ENCODE data around the gene MRPL42. TPM values are rescaled to one million over a fixed set of nuclear protein-coding genes. Genes with fewer than 3 reads are reported as not detected.

Gene MRPL42
- total and polyA plus RNA-seq, 2 experiments from 2014 or later, result 195 to 269 TPM

DNA sequence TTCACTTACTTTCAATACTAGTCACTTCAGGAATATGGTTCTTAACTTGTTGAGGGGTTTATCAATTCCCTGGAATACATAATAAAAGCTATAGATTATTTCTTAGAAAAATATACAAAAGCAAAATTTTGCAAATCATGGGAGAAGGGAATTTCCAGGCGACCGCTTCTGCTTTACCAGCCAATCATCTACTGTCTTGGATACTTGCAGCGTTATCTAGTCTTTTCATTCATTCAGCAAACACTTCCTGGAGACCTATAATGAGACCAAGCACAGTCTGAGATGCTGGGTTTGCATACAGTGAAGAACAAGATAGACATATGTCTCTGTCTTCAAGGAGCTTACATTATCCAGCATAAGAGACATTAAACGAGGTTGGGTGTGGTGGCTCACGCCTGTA is 1.5 kb upstream of the MRPL42 start:
- Mint-ChIP-seq H3K4me1 (peaks cover 10% of the 10 kb centered on the region; the same call in 2 of the 3 replicates), H3K27ac (no peak overlapping the region), H3K4me3 (no peak overlapping the region), H3K27me3 (ENCODE audit: insufficient read depth, low read depth, poor library complexity) (peaks cover 4% of the 10 kb centered on the region), H3K36me3 (ENCODE audit: low read depth) (peaks cover 16% of the 10 kb centered on the region), H3K9me3 (no peaks in the 10 kb centered on the region)
- Histone ChIP-seq H3K4me2 (no peak overlapping the region), H3K27me3 (ENCODE audit: insufficient read depth) (no peaks in the 10 kb centered on the region), H4K20me1 (replicated peaks; ENCODE audit: insufficient read depth) (peaks cover 14% of the 10 kb centered on the region; the same call in 1 of the 2 replicates), H3K4me3 (no peak overlapping the region), H2AFZ (no peak overlapping the region), H3F3A (replicated peaks; ENCODE audit: low read depth) (no peaks in the 10 kb centered on the region), H3K36me3 (ENCODE audit: insufficient read depth) (peaks cover 8% of the 10 kb centered on the region), H3K27ac (ENCODE audit: low read depth) (no peak overlapping the region), H3K4me1 (ENCODE audit: insufficient read depth) (peaks cover 12% of the 10 kb centered on the region; the same call in 1 of the 2 replicates), H3K79me2 (replicated peaks; ENCODE audit: insufficient read depth) (peaks cover 34% of the 10 kb centered on the region), H3K9me2 (ENCODE audit: insufficient read depth) (no peaks in the 10 kb centered on the region)
- TF ChIP-seq, protein P1, sequence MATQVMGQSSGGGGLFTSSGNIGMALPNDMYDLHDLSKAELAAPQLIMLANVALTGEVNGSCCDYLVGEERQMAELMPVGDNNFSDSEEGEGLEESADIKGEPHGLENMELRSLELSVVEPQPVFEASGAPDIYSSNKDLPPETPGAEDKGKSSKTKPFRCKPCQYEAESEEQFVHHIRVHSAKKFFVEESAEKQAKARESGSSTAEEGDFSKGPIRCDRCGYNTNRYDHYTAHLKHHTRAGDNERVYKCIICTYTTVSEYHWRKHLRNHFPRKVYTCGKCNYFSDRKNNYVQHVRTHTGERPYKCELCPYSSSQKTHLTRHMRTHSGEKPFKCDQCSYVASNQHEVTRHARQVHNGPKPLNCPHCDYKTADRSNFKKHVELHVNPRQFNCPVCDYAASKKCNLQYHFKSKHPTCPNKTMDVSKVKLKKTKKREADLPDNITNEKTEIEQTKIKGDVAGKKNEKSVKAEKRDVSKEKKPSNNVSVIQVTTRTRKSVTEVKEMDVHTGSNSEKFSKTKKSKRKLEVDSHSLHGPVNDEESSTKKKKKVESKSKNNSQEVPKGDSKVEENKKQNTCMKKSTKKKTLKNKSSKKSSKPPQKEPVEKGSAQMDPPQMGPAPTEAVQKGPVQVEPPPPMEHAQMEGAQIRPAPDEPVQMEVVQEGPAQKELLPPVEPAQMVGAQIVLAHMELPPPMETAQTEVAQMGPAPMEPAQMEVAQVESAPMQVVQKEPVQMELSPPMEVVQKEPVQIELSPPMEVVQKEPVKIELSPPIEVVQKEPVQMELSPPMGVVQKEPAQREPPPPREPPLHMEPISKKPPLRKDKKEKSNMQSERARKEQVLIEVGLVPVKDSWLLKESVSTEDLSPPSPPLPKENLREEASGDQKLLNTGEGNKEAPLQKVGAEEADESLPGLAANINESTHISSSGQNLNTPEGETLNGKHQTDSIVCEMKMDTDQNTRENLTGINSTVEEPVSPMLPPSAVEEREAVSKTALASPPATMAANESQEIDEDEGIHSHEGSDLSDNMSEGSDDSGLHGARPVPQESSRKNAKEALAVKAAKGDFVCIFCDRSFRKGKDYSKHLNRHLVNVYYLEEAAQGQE (IDR thresholded peaks at IDR 0.05; ENCODE audit: unreplicated experiment), result no peak
- TF ChIP-seq JUNB (IDR thresholded peaks at IDR 0.05; ENCODE audit: unreplicated experiment) (no peak), CREB1 (CRISPR knock-in tag; IDR thresholded peaks at IDR 0.05; ENCODE audit: low read depth) (no peak), POLR2AphosphoS5 (IDR thresholded peaks at IDR 0.05; ENCODE audit: low read depth) (no peak), EZH2phosphoT487 (IDR thresholded peaks at IDR 0.05; ENCODE audit: unreplicated experiment) (no peak), ZNF331 (CRISPR knock-in tag; IDR thresholded peaks at IDR 0.05; ENCODE audit: low read depth) (no peak), ZNF114 (CRISPR knock-in tag; IDR thresholded peaks at IDR 0.05) (no peak)
- TF ChIP-seq, protein P2, sequence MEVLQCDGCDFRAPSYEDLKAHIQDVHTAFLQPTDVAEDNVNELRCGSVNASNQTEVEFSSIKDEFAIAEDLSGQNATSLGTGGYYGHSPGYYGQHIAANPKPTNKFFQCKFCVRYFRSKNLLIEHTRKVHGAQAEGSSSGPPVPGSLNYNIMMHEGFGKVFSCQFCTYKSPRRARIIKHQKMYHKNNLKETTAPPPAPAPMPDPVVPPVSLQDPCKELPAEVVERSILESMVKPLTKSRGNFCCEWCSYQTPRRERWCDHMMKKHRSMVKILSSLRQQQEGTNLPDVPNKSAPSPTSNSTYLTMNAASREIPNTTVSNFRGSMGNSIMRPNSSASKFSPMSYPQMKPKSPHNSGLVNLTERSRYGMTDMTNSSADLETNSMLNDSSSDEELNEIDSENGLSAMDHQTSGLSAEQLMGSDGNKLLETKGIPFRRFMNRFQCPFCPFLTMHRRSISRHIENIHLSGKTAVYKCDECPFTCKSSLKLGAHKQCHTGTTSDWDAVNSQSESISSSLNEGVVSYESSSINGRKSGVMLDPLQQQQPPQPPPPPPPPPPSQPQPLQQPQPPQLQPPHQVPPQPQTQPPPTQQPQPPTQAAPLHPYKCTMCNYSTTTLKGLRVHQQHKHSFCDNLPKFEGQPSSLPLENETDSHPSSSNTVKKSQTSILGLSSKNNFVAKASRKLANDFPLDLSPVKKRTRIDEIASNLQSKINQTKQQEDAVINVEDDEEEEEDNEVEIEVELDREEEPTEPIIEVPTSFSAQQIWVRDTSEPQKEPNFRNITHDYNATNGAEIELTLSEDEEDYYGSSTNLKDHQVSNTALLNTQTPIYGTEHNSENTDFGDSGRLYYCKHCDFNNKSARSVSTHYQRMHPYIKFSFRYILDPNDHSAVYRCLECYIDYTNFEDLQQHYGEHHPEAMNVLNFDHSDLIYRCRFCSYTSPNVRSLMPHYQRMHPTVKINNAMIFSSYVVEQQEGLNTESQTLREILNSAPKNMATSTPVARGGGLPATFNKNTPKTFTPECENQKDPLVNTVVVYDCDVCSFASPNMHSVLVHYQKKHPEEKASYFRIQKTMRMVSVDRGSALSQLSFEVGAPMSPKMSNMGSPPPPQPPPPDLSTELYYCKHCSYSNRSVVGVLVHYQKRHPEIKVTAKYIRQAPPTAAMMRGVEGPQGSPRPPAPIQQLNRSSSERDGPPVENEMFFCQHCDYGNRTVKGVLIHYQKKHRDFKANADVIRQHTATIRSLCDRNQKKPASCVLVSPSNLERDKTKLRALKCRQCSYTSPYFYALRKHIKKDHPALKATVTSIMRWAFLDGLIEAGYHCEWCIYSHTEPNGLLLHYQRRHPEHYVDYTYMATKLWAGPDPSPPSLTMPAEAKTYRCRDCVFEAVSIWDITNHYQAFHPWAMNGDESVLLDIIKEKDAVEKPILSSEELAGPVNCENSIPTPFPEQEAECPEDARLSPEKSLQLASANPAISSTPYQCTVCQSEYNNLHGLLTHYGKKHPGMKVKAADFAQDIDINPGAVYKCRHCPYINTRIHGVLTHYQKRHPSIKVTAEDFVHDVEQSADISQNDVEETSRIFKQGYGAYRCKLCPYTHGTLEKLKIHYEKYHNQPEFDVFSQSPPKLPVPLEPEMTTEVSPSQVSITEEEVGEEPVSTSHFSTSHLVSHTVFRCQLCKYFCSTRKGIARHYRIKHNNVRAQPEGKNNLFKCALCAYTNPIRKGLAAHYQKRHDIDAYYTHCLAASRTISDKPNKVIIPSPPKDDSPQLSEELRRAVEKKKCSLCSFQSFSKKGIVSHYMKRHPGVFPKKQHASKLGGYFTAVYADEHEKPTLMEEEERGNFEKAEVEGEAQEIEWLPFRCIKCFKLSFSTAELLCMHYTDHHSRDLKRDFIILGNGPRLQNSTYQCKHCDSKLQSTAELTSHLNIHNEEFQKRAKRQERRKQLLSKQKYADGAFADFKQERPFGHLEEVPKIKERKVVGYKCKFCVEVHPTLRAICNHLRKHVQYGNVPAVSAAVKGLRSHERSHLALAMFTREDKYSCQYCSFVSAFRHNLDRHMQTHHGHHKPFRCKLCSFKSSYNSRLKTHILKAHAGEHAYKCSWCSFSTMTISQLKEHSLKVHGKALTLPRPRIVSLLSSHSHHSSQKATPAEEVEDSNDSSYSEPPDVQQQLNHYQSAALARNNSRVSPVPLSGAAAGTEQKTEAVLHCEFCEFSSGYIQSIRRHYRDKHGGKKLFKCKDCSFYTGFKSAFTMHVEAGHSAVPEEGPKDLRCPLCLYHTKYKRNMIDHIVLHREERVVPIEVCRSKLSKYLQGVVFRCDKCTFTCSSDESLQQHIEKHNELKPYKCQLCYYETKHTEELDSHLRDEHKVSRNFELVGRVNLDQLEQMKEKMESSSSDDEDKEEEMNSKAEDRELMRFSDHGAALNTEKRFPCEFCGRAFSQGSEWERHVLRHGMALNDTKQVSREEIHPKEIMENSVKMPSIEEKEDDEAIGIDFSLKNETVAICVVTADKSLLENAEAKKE (CRISPR knock-in tag; IDR thresholded peaks at IDR 0.05), result no peak
- DNase-seq (ENCODE audit: low spot score) (no peak), ATAC-seq (no peak)

Data from GM23338 (cell line).